ENCODE data around the gene ZNF688.
"Not testable (repeated sequence)": the region's sequence is repeated elsewhere in the genome, so short reads cannot be mapped to it uniquely, and the experiment has no call there.

The ZNF688 gene

GRCh38 chr16:30524575-30525568, 46.6 kb downstream of the ZNF688 start:
- TF ChIP-seq EZH2phosphoT487 (IDR thresholded peaks at IDR 0.05; ENCODE audit: low read length) (no peak), CTCF (IDR thresholded peaks at IDR 0.05; ENCODE audit: low read length) (no peak), EZH2 (optimal IDR thresholded peaks at IDR 0.05; ENCODE audit: low read depth, low read length) (no peak)
- Histone ChIP-seq H3K4me1 (ENCODE audit: low read length) (peaks cover 16% of the 10 kb centered on the region), H3K4me3 (ENCODE audit: low read length) (no peak overlapping the region), H3K9me2 (replicated peaks; ENCODE audit: insufficient read depth, low read length) (no peaks in the 10 kb centered on the region), H4K20me1 (ENCODE audit: insufficient read depth, low read length) (no peaks in the 10 kb centered on the region), H2AFZ (ENCODE audit: low read length) (no peak overlapping the region), H3K27me3 (replicated peaks; ENCODE audit: insufficient read depth, low read length) (no peaks in the 10 kb centered on the region), H3F3A (ENCODE audit: insufficient read depth, low read length) (peaks cover 16% of the 10 kb centered on the region), H3K9ac (ENCODE audit: low read length) (no peak overlapping the region), H3K27ac (ENCODE audit: low read length) (no peak overlapping the region), H3K79me2 (ENCODE audit: low read length) (no peaks in the 10 kb centered on the region), H3K36me3 (replicated peaks; ENCODE audit: insufficient read depth, low read length) (no peaks in the 10 kb centered on the region), H3K9me3 (replicated peaks; ENCODE audit: insufficient read depth, low read length) (no peaks in the 10 kb centered on the region), H3K4me2 (ENCODE audit: low read depth, low read length) (no peak overlapping the region)
- no peak for DNase-seq

- no peaks in the 10 kb centered on the region for H4K20me1 ChIP-seq (ENCODE audit: insufficient read depth, low read length)
- DNase-seq = no peak
- H3K4me1 ChIP-seq (ENCODE audit: low read length) = peaks cover 13% of the 10 kb centered on the region
- H3K27ac ChIP-seq (ENCODE audit: low read length) = no peak overlapping the region
- H3K27me3 ChIP-seq (replicated peaks; ENCODE audit: insufficient read depth, low read length) = no peaks in the 10 kb centered on the region
- no peak overlapping the region for H3K9ac ChIP-seq (ENCODE audit: low read length)
- H3K36me3 ChIP-seq (replicated peaks; ENCODE audit: insufficient read depth, low read length) = no peaks in the 10 kb centered on the region
- H3K9me3 ChIP-seq (replicated peaks; ENCODE audit: insufficient read depth, low read length) = no peaks in the 10 kb centered on the region
- H3F3A ChIP-seq (ENCODE audit: insufficient read depth, low read length) = peaks cover 16% of the 10 kb centered on the region
- H3K4me3 ChIP-seq (ENCODE audit: low read length) = no peak overlapping the region
- no peak for TF ChIP-seq CTCF (IDR thresholded peaks at IDR 0.05; ENCODE audit: low read length)
- TF ChIP-seq EZH2 (optimal IDR thresholded peaks at IDR 0.05; ENCODE audit: low read depth, low read length) = no peak
- TF ChIP-seq EZH2phosphoT487 (IDR thresholded peaks at IDR 0.05; ENCODE audit: low read length) = no peak
- no peak overlapping the region for H2AFZ ChIP-seq (ENCODE audit: low read length)
- H3K9me2 ChIP-seq (replicated peaks; ENCODE audit: insufficient read depth, low read length) = no peaks in the 10 kb centered on the region
- no peak overlapping the region for H3K4me2 ChIP-seq (ENCODE audit: low read depth, low read length)
- no peaks in the 10 kb centered on the region for H3K79me2 ChIP-seq (ENCODE audit: low read length)
Observed at GRCh38 chr16:30523768-30524574, 47.5 kb downstream of the ZNF688 start.

- not testable (repeated sequence) for H3K4me3 ChIP-seq (ENCODE audit: low read length); H3K9me2 ChIP-seq (replicated peaks; ENCODE audit: insufficient read depth, low read length); H3K79me2 ChIP-seq (ENCODE audit: low read length); H3F3A ChIP-seq (ENCODE audit: insufficient read depth, low read length); H3K27me3 ChIP-seq (replicated peaks; ENCODE audit: insufficient read depth, low read length); H4K20me1 ChIP-seq (ENCODE audit: insufficient read depth, low read length); H3K9ac ChIP-seq (ENCODE audit: low read length); H3K36me3 ChIP-seq (replicated peaks; ENCODE audit: insufficient read depth, low read length); H3K4me2 ChIP-seq (ENCODE audit: low read depth, low read length); H3K9me3 ChIP-seq (replicated peaks; ENCODE audit: insufficient read depth, low read length); H2AFZ ChIP-seq (ENCODE audit: low read length); DNase-seq; H3K27ac ChIP-seq (ENCODE audit: low read length); H3K4me1 ChIP-seq (ENCODE audit: low read length)
Observed at GRCh38 chr16:30522702-30523463, 48.6 kb downstream of the ZNF688 start.

All from MM.1S (cell line).